Astrocyte (in vitro differentiated cells and primary cell): Measurements from ENCODE around the gene TNIP1. TPM values are rescaled to one million over a fixed set of nuclear protein-coding genes. Genes with fewer than 3 reads are reported as not detected.

Source experiments
- DNase-seq: peaks from one replicate; pipeline ENCODE4 v3.0.0-alpha.2; 2010; ENCODE audit warnings: low read depth
- FAIRE-seq: peaks from 2 replicates; lab custom pipeline; 2011; peaks lifted over from hg19 to GRCh38; lab: Jason Lieb, UNC
- H2AFZ ChIP-seq: 2 replicates; pipeline ENCODE4 v1.6.0; 2012; ENCODE audit warnings: low read depth, low read length, inconsistent platforms
- H3K27ac ChIP-seq: 2 replicates; pipeline ENCODE4 v1.5.1; 2011; ENCODE audit warnings: low read depth, low read length, inconsistent platforms
- H3K27me3 ChIP-seq: 2 replicates; pipeline ENCODE4 v1.6.0; 2011; ENCODE audit warnings: low read length, inconsistent platforms; ENCODE audit not compliant: insufficient read depth
- H3K36me3 ChIP-seq: 2 replicates; pipeline ENCODE4 v1.5.1; 2011; ENCODE audit warnings: low read length, inconsistent platforms; ENCODE audit not compliant: insufficient read depth
- H3K4me1 ChIP-seq: 2 replicates; pipeline ENCODE4 v1.5.1; 2011; ENCODE audit warnings: low read length, inconsistent platforms; ENCODE audit not compliant: insufficient read depth
- H3K4me2 ChIP-seq: 2 replicates; pipeline ENCODE4 v1.6.0; 2012; ENCODE audit warnings: low read length, inconsistent platforms
- H3K4me3 ChIP-seq: 2 replicates; pipeline ENCODE4 v1.5.1; 2011; ENCODE audit warnings: low read depth, mild to moderate bottlenecking, low read length, inconsistent platforms; ENCODE audit not compliant: insufficient read depth
- H3K79me2 ChIP-seq: 2 replicates; pipeline ENCODE4 v1.6.0; 2012; ENCODE audit warnings: mild to moderate bottlenecking, low read length, inconsistent platforms; ENCODE audit not compliant: insufficient read depth
- H3K9ac ChIP-seq: 2 replicates; pipeline ENCODE4 v1.6.0; 2012; ENCODE audit warnings: mild to moderate bottlenecking, low read length, inconsistent platforms
- H3K9me3 ChIP-seq: 2 replicates; pipeline ENCODE4 v1.5.1; 2012; ENCODE audit warnings: low read depth, mild to moderate bottlenecking, low read length, inconsistent platforms; ENCODE audit not compliant: insufficient read depth
- H4K20me1 ChIP-seq: 2 replicates; pipeline ENCODE4 v1.6.0; 2012; ENCODE audit warnings: low read length, inconsistent platforms; ENCODE audit not compliant: insufficient read depth
- H3K27ac Mint-ChIP-seq: one replicate; pipeline ENCODE4 v1.8.0; 2021; ENCODE audit warnings: mild to moderate bottlenecking, mixed read lengths; ENCODE audit not compliant: unreplicated experiment
- H3K27me3 Mint-ChIP-seq: one replicate; pipeline ENCODE4 v1.8.0; 2021; ENCODE audit warnings: low read depth, mixed read lengths; ENCODE audit not compliant: unreplicated experiment
- H3K36me3 Mint-ChIP-seq: one replicate; pipeline ENCODE4 v1.8.0; 2021; ENCODE audit warnings: low read depth, mixed read lengths; ENCODE audit not compliant: unreplicated experiment
- H3K4me1 Mint-ChIP-seq: one replicate; pipeline ENCODE4 v1.8.0; 2021; ENCODE audit warnings: low read depth, mixed read lengths; ENCODE audit not compliant: unreplicated experiment
- H3K4me3 Mint-ChIP-seq: one replicate; pipeline ENCODE4 v1.8.0; 2021; ENCODE audit warnings: mild to moderate bottlenecking, moderate library complexity, mixed read lengths; ENCODE audit not compliant: unreplicated experiment
- H3K9me3 Mint-ChIP-seq: one replicate; pipeline ENCODE4 v1.8.0; 2021; ENCODE audit warnings: mild to moderate bottlenecking, mixed read lengths; ENCODE audit not compliant: unreplicated experiment
- CTCF ChIP-seq: IDR thresholded peaks from 2 replicates; pipeline ENCODE4 v1.5.1; 2011; ENCODE audit warnings: low read depth, mild to moderate bottlenecking, inconsistent platforms, low read length, moderate library complexity; ENCODE audit not compliant: insufficient read depth
- EZH2 ChIP-seq: IDR thresholded peaks from 2 replicates; pipeline ENCODE4 v1.6.1; 2012; ENCODE audit warnings: mild to moderate bottlenecking, low read length, inconsistent platforms; ENCODE audit not compliant: insufficient read depth
- total RNA-seq: library from RNA; stranded (reverse); gene quantifications from 2 replicates; pipeline ENCODE4 v1.2.1, GENCODE V29; 2021

Gene TNIP1
- total RNA-seq, 1 donor from 2014 or later: 119 TPM

GRCh38 chr5:151089726-151090125 is 8.9 kb upstream of the TNIP1 start:
- no peaks in the 10 kb centered on the region for H3K27me3 ChIP-seq
- no peak overlapping the region for H2AFZ ChIP-seq
- TF ChIP-seq EZH2: no peak
- no peak for TF ChIP-seq CTCF
- H4K20me1 ChIP-seq: no peaks in the 10 kb centered on the region
- H3K4me3 ChIP-seq: no peak overlapping the region
- H3K27ac ChIP-seq: no peak overlapping the region
- no peak for FAIRE-seq
- Mint-ChIP-seq H3K27ac (no peak overlapping the region), H3K36me3 (no peaks in the 10 kb centered on the region), H3K4me3 (no peak overlapping the region), H3K4me1 (peaks cover 27% of the 10 kb centered on the region), H3K9me3 (no peaks in the 10 kb centered on the region), H3K27me3 (peaks cover 3% of the 10 kb centered on the region)
- no peak overlapping the region for H3K4me2 ChIP-seq
- H3K9me3 ChIP-seq: no peaks in the 10 kb centered on the region
- H3K4me1 ChIP-seq: peaks cover 24% of the 10 kb centered on the region
- no peak overlapping the region for H3K9ac ChIP-seq
- DNase-seq: no peak
- H3K79me2 ChIP-seq: no peaks in the 10 kb centered on the region
- H3K36me3 ChIP-seq: no peaks in the 10 kb centered on the region

- no peak overlapping the region for H3K4me3 Mint-ChIP-seq
- TF ChIP-seq EZH2 (no peak), CTCF (no peak)
- peaks cover 2% of the 10 kb centered on the region for H3K36me3 Mint-ChIP-seq
- Histone ChIP-seq H3K27me3 (no peaks in the 10 kb centered on the region), H3K9ac (no peak overlapping the region), H4K20me1 (no peaks in the 10 kb centered on the region), H3K79me2 (no peaks in the 10 kb centered on the region), H3K36me3 (no peaks in the 10 kb centered on the region), H3K4me3 (no peak overlapping the region), H2AFZ (no peak overlapping the region), H3K4me2 (no peak overlapping the region), H3K4me1 (peaks cover 16% of the 10 kb centered on the region), H3K9me3 (no peaks in the 10 kb centered on the region), H3K27ac (no peak overlapping the region)
- FAIRE-seq (no peak), DNase-seq (no peak)
- peaks cover 2% of the 10 kb centered on the region for H3K9me3 Mint-ChIP-seq
- no peak overlapping the region for H3K27ac Mint-ChIP-seq
- peaks cover 20% of the 10 kb centered on the region for H3K4me1 Mint-ChIP-seq
- H3K27me3 Mint-ChIP-seq: peaks cover 3% of the 10 kb centered on the region
Observed at GRCh38 chr5:151088986-151089385, 8.2 kb upstream of the TNIP1 start.

GRCh38 chr5:151087486-151087885 is 6.7 kb upstream of the TNIP1 start:
- no peaks in the 10 kb centered on the region for H3K79me2 ChIP-seq
- H3K27me3 ChIP-seq: no peaks in the 10 kb centered on the region
- no peaks in the 10 kb centered on the region for H4K20me1 ChIP-seq
- peaks cover 1% of the 10 kb centered on the region for H3K4me1 ChIP-seq
- no peak overlapping the region for H2AFZ ChIP-seq
- peaks cover 3% of the 10 kb centered on the region for H3K27me3 Mint-ChIP-seq
- H3K4me3 ChIP-seq: no peak overlapping the region
- peaks cover 2% of the 10 kb centered on the region for H3K9me3 Mint-ChIP-seq
- H3K9me3 ChIP-seq: no peaks in the 10 kb centered on the region
- H3K4me3 Mint-ChIP-seq: no peak overlapping the region
- H3K36me3 Mint-ChIP-seq: peaks cover 2% of the 10 kb centered on the region
- no peak for DNase-seq
- no peaks in the 10 kb centered on the region for H3K36me3 ChIP-seq
- no peak overlapping the region for H3K9ac ChIP-seq
- H3K4me1 Mint-ChIP-seq: peaks cover 10% of the 10 kb centered on the region
- no peak overlapping the region for H3K4me2 ChIP-seq
- H3K27ac ChIP-seq: no peak overlapping the region
- no peak for FAIRE-seq
- H3K27ac Mint-ChIP-seq: no peak overlapping the region
- no peak for TF ChIP-seq EZH2
